Hepatocyte (in vitro differentiated cells): ENCODE measurements around the gene CEP112.

Experiments
- CTCF ChIP-seq: fragments of 200-600 bp; sonication (generic); IDR thresholded peaks from 2 replicates; pipeline ENCODE4 v1.5.1; 2016; ENCODE audit warnings: antibody characterized with exemption, mild to moderate bottlenecking; ENCODE audit not compliant: poor library complexity
- EZH2 ChIP-seq: fragments of 200-600 bp; sonication (generic); IDR thresholded peaks from 2 replicates; pipeline ENCODE4 v1.6.1; 2016; ENCODE audit warnings: antibody characterized with exemption, mild to moderate bottlenecking, borderline replicate concordance

- TF ChIP-seq CTCF (no peak), EZH2 (no peak)
These were observed 42.4 kb downstream of the CEP112 start for GRCh38 chr17:66149562-66149961.
